A673 (cell line): Measurements from ENCODE around the gene NCOA7. TPM values are rescaled to one million over a fixed set of nuclear protein-coding genes. Genes with fewer than 3 reads are reported as not detected.

Experiments
- BruUV-seq: library from RNA; stranded (reverse); fragments of 400-500 nt; replicated peaks from 2 replicates; lab custom pipeline; 2021; lab: Mats Ljungman, UMichigan
- CTCF ChIA-PET: fragments of 300-600 bp; sonication (Branson Sonifier 250); formaldehyde crosslinking; loops from one replicate; lab custom pipeline; 2022; ENCODE audit warnings: antibody characterized with exemption; lab: Charles Lee
- POLR2A ChIA-PET: fragments of 300-600 bp; sonication (Branson Sonifier 250); formaldehyde crosslinking; loops from one replicate; lab custom pipeline; 2022; ENCODE audit warnings: antibody characterized with exemption; ENCODE audit not compliant: low non-redundant PET; lab: Charles Lee
- DNase-seq: peaks from one replicate; pipeline ENCODE4 v3.0.0-alpha.2; 2015; ENCODE audit warnings: low spot score
- H3K27ac ChIP-seq: fragments of 200-600 bp; sonication (generic); 2 replicates; pipeline ENCODE4 v1.5.1; 2016; ENCODE audit warnings: mixed run types, low read depth, mild to moderate bottlenecking, mixed read lengths, antibody characterized with exemption, low read length; ENCODE audit not compliant: poor library complexity, severe bottlenecking
- H3K27me3 ChIP-seq: fragments of 200-600 bp; sonication (generic); replicated peaks from 2 replicates; pipeline ENCODE4 v1.6.1; 2017; ENCODE audit warnings: mixed run types, low read depth, mild to moderate bottlenecking, mixed read lengths, antibody characterized with exemption, low read length; ENCODE audit not compliant: insufficient read depth, poor library complexity
- H3K36me3 ChIP-seq: fragments of 200-600 bp; sonication (generic); 2 replicates; pipeline ENCODE4 v1.6.1; 2016; ENCODE audit warnings: mixed run types, mild to moderate bottlenecking, mixed read lengths, antibody characterized with exemption, low read length; ENCODE audit not compliant: insufficient read depth, poor library complexity, severe bottlenecking
- H3K4me1 ChIP-seq: fragments of 200-600 bp; sonication (generic); 2 replicates; pipeline ENCODE4 v1.6.1; 2017; ENCODE audit warnings: mixed run types, mild to moderate bottlenecking, mixed read lengths, antibody characterized with exemption, low read length; ENCODE audit not compliant: insufficient read depth, poor library complexity, severe bottlenecking
- H3K4me3 ChIP-seq: fragments of 200-600 bp; sonication (generic); 2 replicates; pipeline ENCODE4 v1.5.1; 2016; ENCODE audit warnings: low read depth, mixed run types, mild to moderate bottlenecking, mixed read lengths, low read length; ENCODE audit not compliant: poor library complexity, severe bottlenecking
- H3K9me3 ChIP-seq: fragments of 200-600 bp; sonication (generic); 2 replicates; pipeline ENCODE4 v1.6.1; 2016; ENCODE audit warnings: mixed run types, low read depth, mild to moderate bottlenecking, mixed read lengths, antibody characterized with exemption, low read length; ENCODE audit not compliant: poor library complexity, severe bottlenecking
- EZH2 ChIP-seq: fragments of 200-600 bp; sonication (generic); IDR thresholded peaks from 2 replicates; pipeline ENCODE4 v1.6.1; 2017; ENCODE audit warnings: borderline replicate concordance, low read depth, mild to moderate bottlenecking, mixed read lengths, antibody characterized with exemption, low read length; ENCODE audit not compliant: poor library complexity, severe bottlenecking
- intact Hi-C: fragments of 100-400 bp; cut with micrococcal nuclease; formaldehyde crosslinking; loops from one replicate; pipeline ENCODE4 v1.10.0; 2022; ENCODE audit not compliant: unreplicated experiment
- total RNA-seq: library from RNA; stranded (reverse); gene quantifications from 2 replicates; pipeline ENCODE4 v1.2.3, GENCODE V29; 2021
- TF ChIP-seq, protein P1 (sequence below): fragments of 300-800, 200-600 bp; sonication (generic); conservative IDR thresholded peaks from 2 replicates; pipeline ENCODE4 v1.5.1; 2017; ENCODE audit warnings: low read depth, mild to moderate bottlenecking, antibody characterized with exemption, low read length, moderate library complexity, mixed read lengths

The NCOA7 gene
- total RNA-seq, 1 experiment from 2014 or later = 33.5 TPM

DNA sequence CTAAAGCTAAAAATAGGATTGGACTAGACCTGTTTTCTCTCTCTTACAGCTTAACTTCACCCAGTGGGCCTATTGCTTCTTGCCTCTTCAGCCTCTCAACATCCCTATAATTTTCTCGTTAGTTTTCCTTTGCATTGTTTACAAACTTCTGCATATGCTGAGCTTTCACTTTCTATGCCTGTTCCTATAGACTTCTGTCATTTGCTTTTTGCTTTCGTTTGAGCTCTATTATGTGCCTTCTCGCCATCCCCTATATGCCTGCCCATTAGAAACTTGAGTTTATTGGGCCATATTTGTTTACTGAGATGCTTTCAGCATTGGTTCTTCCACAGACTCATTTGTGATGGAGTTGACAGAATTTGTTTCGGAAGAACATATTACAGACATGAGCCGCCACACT, 40.9 kb downstream of the NCOA7 start:
- Histone ChIP-seq H3K9me3 (no peaks in the 10 kb centered on the region), H3K27me3 (no peaks in the 10 kb centered on the region), H3K4me3 (no peak overlapping the region), H3K27ac (no peak overlapping the region), H3K36me3 (no peaks in the 10 kb centered on the region), H3K4me1 (peaks cover 10% of the 10 kb centered on the region)
- BruUV-seq = no TSS peak
- intact Hi-C loops = no loop called here
- TF ChIP-seq, protein P1, sequence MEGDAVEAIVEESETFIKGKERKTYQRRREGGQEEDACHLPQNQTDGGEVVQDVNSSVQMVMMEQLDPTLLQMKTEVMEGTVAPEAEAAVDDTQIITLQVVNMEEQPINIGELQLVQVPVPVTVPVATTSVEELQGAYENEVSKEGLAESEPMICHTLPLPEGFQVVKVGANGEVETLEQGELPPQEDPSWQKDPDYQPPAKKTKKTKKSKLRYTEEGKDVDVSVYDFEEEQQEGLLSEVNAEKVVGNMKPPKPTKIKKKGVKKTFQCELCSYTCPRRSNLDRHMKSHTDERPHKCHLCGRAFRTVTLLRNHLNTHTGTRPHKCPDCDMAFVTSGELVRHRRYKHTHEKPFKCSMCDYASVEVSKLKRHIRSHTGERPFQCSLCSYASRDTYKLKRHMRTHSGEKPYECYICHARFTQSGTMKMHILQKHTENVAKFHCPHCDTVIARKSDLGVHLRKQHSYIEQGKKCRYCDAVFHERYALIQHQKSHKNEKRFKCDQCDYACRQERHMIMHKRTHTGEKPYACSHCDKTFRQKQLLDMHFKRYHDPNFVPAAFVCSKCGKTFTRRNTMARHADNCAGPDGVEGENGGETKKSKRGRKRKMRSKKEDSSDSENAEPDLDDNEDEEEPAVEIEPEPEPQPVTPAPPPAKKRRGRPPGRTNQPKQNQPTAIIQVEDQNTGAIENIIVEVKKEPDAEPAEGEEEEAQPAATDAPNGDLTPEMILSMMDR = no peak
- no peak for TF ChIP-seq EZH2
- DNase-seq = no peak
- CTCF ChIA-PET = no interaction called here
- POLR2A ChIA-PET = no interaction called here

DNA sequence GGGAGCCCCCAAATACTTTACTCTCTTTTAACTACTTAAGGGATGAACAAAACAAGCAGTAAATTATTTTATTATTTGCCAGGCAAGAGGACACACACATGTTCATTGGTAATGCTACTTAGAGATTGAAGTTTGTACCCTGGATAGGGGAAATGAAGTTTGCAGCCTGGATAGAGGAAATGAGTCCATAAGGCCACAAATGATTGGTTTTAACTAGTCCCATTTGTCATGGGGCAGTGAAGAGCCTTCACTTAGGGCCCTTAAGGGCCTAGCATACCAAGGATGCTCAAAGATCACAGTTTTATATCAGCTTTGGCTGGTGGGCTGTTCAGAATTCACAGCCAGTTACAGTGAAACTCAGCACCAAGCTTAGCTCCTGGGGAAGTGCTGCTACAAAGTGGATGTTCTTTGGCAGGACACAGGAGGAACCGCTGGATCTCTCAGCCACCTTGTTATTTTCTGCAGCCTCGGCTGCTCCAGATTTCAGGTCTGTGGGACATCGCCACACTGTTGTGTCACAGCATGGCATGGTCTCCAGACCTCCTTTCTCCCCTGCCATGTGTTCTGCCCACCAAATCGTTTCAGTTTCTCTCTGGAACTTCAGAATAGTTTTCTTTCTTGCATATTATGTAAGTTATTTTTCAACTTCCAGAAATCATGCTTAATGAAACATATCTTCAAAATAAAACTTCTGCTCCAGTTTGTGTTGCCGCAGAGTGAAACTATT, 41.8 kb downstream of the NCOA7 start:
- Histone ChIP-seq H3K27ac (no peak overlapping the region), H3K27me3 (no peaks in the 10 kb centered on the region), H3K4me1 (peaks cover 10% of the 10 kb centered on the region), H3K9me3 (no peaks in the 10 kb centered on the region), H3K36me3 (no peaks in the 10 kb centered on the region), H3K4me3 (no peak overlapping the region)
- POLR2A ChIA-PET = no interaction called here
- no peak for DNase-seq
- intact Hi-C loops = no loop called here
- CTCF ChIA-PET = no interaction called here
- no TSS peak for BruUV-seq
- TF ChIP-seq, protein P1 = no peak
- TF ChIP-seq EZH2 = no peak

DNA sequence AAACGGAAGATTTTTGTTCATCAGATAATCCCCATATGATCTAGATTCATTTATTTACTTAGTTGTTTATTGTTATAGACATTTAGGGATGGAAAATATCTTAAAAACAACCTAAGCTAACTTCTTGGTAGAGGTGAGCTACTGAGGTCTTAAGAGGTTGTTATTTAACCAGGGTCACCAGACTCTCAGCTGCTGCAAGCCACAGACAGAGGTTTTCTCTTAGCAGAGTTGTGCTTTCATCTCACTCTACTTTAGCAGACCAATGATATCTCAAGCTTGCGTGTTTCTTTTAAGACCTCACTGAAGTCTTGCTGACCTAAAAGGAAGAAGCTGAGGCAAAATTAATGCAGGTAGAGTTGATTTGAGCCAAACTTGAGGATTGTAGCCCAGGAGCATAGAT, 43.6 kb downstream of the NCOA7 start:
- intact Hi-C loops = no loop called here
- ChIA-PET POLR2A (no interaction called here), CTCF (no interaction called here)
- BruUV-seq = no TSS peak
- Histone ChIP-seq H3K27me3 (no peaks in the 10 kb centered on the region), H3K4me1 (peaks cover 11% of the 10 kb centered on the region), H3K4me3 (no peak overlapping the region), H3K9me3 (no peaks in the 10 kb centered on the region), H3K27ac (no peak overlapping the region), H3K36me3 (no peaks in the 10 kb centered on the region)
- no peak for DNase-seq
- TF ChIP-seq, protein P1 = no peak
- TF ChIP-seq EZH2 = no peak
